Neural crest cell (in vitro differentiated cells): Measurements from ENCODE around the gene CNTNAP2. TPM values are rescaled to one million over a fixed set of nuclear protein-coding genes. Genes with fewer than 3 reads are reported as not detected.

Source experiments
- DNase-seq: peaks from one replicate; pipeline ENCODE4 v3.0.0; 2021; ENCODE audit warnings: low read depth, mixed read lengths, low spot score
- H3K27ac Mint-ChIP-seq: one replicate; pipeline ENCODE4 v1.8.0; 2021; ENCODE audit warnings: mild to moderate bottlenecking, mixed read lengths; ENCODE audit not compliant: unreplicated experiment
- H3K27me3 Mint-ChIP-seq: 2 replicates; pipeline ENCODE4 v1.8.0; 2021; ENCODE audit warnings: low read depth, mild to moderate bottlenecking, mixed read lengths
- H3K36me3 Mint-ChIP-seq: 2 replicates; pipeline ENCODE4 v1.8.0; 2021; ENCODE audit warnings: low read depth, mild to moderate bottlenecking, mixed read lengths
- H3K4me1 Mint-ChIP-seq: 2 replicates; pipeline ENCODE4 v1.8.0; 2021; ENCODE audit warnings: mixed read lengths
- H3K4me3 Mint-ChIP-seq: one replicate; pipeline ENCODE4 v1.8.0; 2021; ENCODE audit warnings: mild to moderate bottlenecking, mixed read lengths
- H3K9me3 Mint-ChIP-seq: 2 replicates; pipeline ENCODE4 v1.8.0; 2021; ENCODE audit warnings: mixed read lengths
- CTCF ChIP-seq: fragments of 200-600 bp; sonication (generic); conservative IDR thresholded peaks from 2 replicates; pipeline ENCODE4 v1.5.0; 2021; ENCODE audit warnings: antibody characterized with exemption, mild to moderate bottlenecking
- total RNA-seq: library from RNA; stranded (reverse); gene quantifications from 2 replicates; pipeline ENCODE4 v1.2.1, GENCODE V29; 2021

CNTNAP2 gene
- total RNA-seq, 1 donor from 2014 or later = 12.9 TPM

GRCh38 chr7:148395990-148396716 is 2279.6 kb downstream of the CNTNAP2 start:
- Mint-ChIP-seq H3K9me3 (no peaks in the 10 kb centered on the region), H3K4me1 (peaks cover 27% of the 10 kb centered on the region), H3K4me3 (no peak overlapping the region), H3K27ac (peak overlapping the region; percentile 39), H3K27me3 (no peaks in the 10 kb centered on the region), H3K36me3 (no peaks in the 10 kb centered on the region)
- no peak for DNase-seq
- TF ChIP-seq CTCF = no peak

GRCh38 chr7:148397056-148397455 is 2280.5 kb downstream of the CNTNAP2 start:
- DNase-seq = no peak
- H3K27me3 Mint-ChIP-seq = no peaks in the 10 kb centered on the region
- no peaks in the 10 kb centered on the region for H3K36me3 Mint-ChIP-seq
- no peaks in the 10 kb centered on the region for H3K9me3 Mint-ChIP-seq
- H3K4me3 Mint-ChIP-seq = no peak overlapping the region
- H3K4me1 Mint-ChIP-seq = peaks cover 30% of the 10 kb centered on the region
- H3K27ac Mint-ChIP-seq = no peak overlapping the region
- TF ChIP-seq CTCF = no peak

- Mint-ChIP-seq H3K9me3 (no peaks in the 10 kb centered on the region), H3K27me3 (no peaks in the 10 kb centered on the region), H3K4me1 (peaks cover 32% of the 10 kb centered on the region), H3K36me3 (no peaks in the 10 kb centered on the region), H3K4me3 (no peak overlapping the region), H3K27ac (no peak overlapping the region)
- no peak for TF ChIP-seq CTCF
- DNase-seq = no peak
These were observed 2280.9 kb downstream of the CNTNAP2 start for GRCh38 chr7:148397551-148397950.

GRCh38 chr7:148397985-148398384 is 2281.4 kb downstream of the CNTNAP2 start:
- no peaks in the 10 kb centered on the region for H3K27me3 Mint-ChIP-seq
- peaks cover 32% of the 10 kb centered on the region for H3K4me1 Mint-ChIP-seq
- no peaks in the 10 kb centered on the region for H3K9me3 Mint-ChIP-seq
- H3K27ac Mint-ChIP-seq = no peak overlapping the region
- H3K36me3 Mint-ChIP-seq = no peaks in the 10 kb centered on the region
- DNase-seq = no peak
- TF ChIP-seq CTCF = no peak
- H3K4me3 Mint-ChIP-seq = no peak overlapping the region

- no peaks in the 10 kb centered on the region for H3K9me3 Mint-ChIP-seq
- DNase-seq = no peak
- TF ChIP-seq CTCF = no peak
- peaks cover 32% of the 10 kb centered on the region for H3K4me1 Mint-ChIP-seq
- H3K27me3 Mint-ChIP-seq = no peaks in the 10 kb centered on the region
- H3K27ac Mint-ChIP-seq = no peak overlapping the region
- no peak overlapping the region for H3K4me3 Mint-ChIP-seq
- no peaks in the 10 kb centered on the region for H3K36me3 Mint-ChIP-seq
These were observed 2282.3 kb downstream of the CNTNAP2 start for GRCh38 chr7:148398844-148399365.
